H1 (cell line): ENCODE measurements around the gene NRP2. TPM values are rescaled to one million over a fixed set of nuclear protein-coding genes. Genes with fewer than 3 reads are reported as not detected.

ENCODE experiments used
- CTCF ChIA-PET: fragments of 300-600 bp; sonication (Branson Sonifier 250); formaldehyde crosslinking; loops from one replicate; lab custom pipeline; 2021; ENCODE audit not compliant: partially characterized antibody; lab: Charles Lee
- POLR2A ChIA-PET: fragments of 300-600 bp; sonication (Branson Sonifier 250); formaldehyde crosslinking; loops from one replicate; lab custom pipeline; 2021; ENCODE audit warnings: inconsistent platforms; ENCODE audit not compliant: partially characterized antibody; lab: Charles Lee
- DNase-seq, 2 experiments: peaks; one replicate each; pipeline versions ENCODE4 v3.0.0 to v3.0.0-alpha.2; 2010 to 2022; ENCODE audit warnings: low spot score in 2 of 2, low read depth in 1 of 2, mixed read lengths in 1 of 2
- FAIRE-seq: peaks from 2 replicates; lab custom pipeline; 2011; peaks lifted over from hg19 to GRCh38; lab: Jason Lieb, UNC
- H2AFZ ChIP-seq: 2 replicates; pipeline ENCODE4 v1.8.1; 2012; ENCODE audit warnings: low read length, inconsistent platforms
- H2AK5ac ChIP-seq: 2 replicates; pipeline ENCODE4 v1.6.1; 2013; ENCODE audit warnings: low read depth, low read length
- H2BK120ac ChIP-seq: replicated peaks from 2 replicates; pipeline ENCODE3; 2013; ENCODE audit warnings: low read depth, low read length, inconsistent platforms
- H2BK12ac ChIP-seq: 2 replicates; pipeline ENCODE4 v1.6.1; 2013; ENCODE audit warnings: low read depth, low read length
- H2BK15ac ChIP-seq: 2 replicates; pipeline ENCODE4 v1.6.1; 2013; ENCODE audit warnings: low read length
- H2BK20ac ChIP-seq: 2 replicates; pipeline ENCODE4 v1.6.1; 2013; ENCODE audit warnings: low read length
- H2BK5ac ChIP-seq: 2 replicates; pipeline ENCODE4 v1.6.1; 2013; ENCODE audit warnings: low read depth, low read length
- H3K14ac ChIP-seq: 2 replicates; pipeline ENCODE4 v1.6.1; 2013; ENCODE audit warnings: inconsistent platforms; ENCODE audit not compliant: insufficient read length
- H3K18ac ChIP-seq: 2 replicates; pipeline ENCODE4 v1.6.1; 2013; ENCODE audit warnings: low read length; ENCODE audit errors: extremely low read depth
- H3K23ac ChIP-seq: 2 replicates; pipeline ENCODE4 v1.6.1; 2013; ENCODE audit warnings: inconsistent platforms; ENCODE audit not compliant: insufficient read length
- H3K23me2 ChIP-seq: 2 replicates; pipeline ENCODE4 v1.6.1; 2013; ENCODE audit warnings: low read depth, low read length
- H3K27ac ChIP-seq: 2 replicates; pipeline ENCODE4 v1.6.1; 2011; ENCODE audit warnings: low read depth, low read length, inconsistent platforms
- H3K27me3 ChIP-seq, 4 experiments: replicated peaks in 1 of 4; 1 replicate in 1 of 4; 2 replicates in 3 of 4; pipeline versions ENCODE4 v1.6.1 to v1.8.1; 2011 to 2013; ENCODE audit warnings: low read length in 3 of 4, mild to moderate bottlenecking in 3 of 4, inconsistent platforms in 2 of 4, mixed read lengths in 2 of 4, moderate library complexity in 1 of 4; ENCODE audit not compliant: control insufficient read depth in 3 of 4, insufficient read depth in 3 of 4; ENCODE audit errors: extremely low read depth in 1 of 4
- H3K36me3 ChIP-seq, 4 experiments: 2 replicates each; pipeline versions ENCODE4 v1.6.1 to v1.8.1; 2011 to 2013; ENCODE audit warnings: mild to moderate bottlenecking in 4 of 4, low read length in 3 of 4, moderate library complexity in 2 of 4, control low read depth in 1 of 4, inconsistent platforms in 1 of 4; ENCODE audit not compliant: insufficient read depth in 4 of 4, control insufficient read depth in 2 of 4
- H3K4ac ChIP-seq: replicated peaks from 2 replicates; pipeline ENCODE3; 2013; ENCODE audit warnings: low read length, low read depth, mixed read lengths, inconsistent platforms; ENCODE audit not compliant: insufficient read length
- H3K4me1 ChIP-seq, 4 experiments: replicated peaks in 1 of 4; 1 replicate in 1 of 4; 2 replicates in 3 of 4; pipeline versions ENCODE4 v1.6.1 to v1.8.1; 2011 to 2013; ENCODE audit warnings: low read length in 3 of 4, inconsistent platforms in 2 of 4, mixed read lengths in 1 of 4; ENCODE audit not compliant: insufficient read depth in 4 of 4, control insufficient read depth in 3 of 4
- H3K4me2 ChIP-seq, 2 experiments: 2 replicates each; pipeline versions ENCODE4 v1.6.1 to v1.8.1; 2011 to 2013; ENCODE audit warnings: low read depth in 2 of 2, low read length in 2 of 2, control low read depth in 1 of 2, inconsistent platforms in 1 of 2, mild to moderate bottlenecking in 1 of 2; ENCODE audit not compliant: insufficient read depth in 1 of 2
- H3K4me3 ChIP-seq, 4 experiments: fragments of 200-600, 300-600 bp in 1 of 4; sonication (generic), shearing (Covaris generic), sonication (Bioruptor Twin) in 1 of 4; 2 replicates each; pipeline versions ENCODE4 v1.5.1 to v1.8.1; 2011 to 2016; ENCODE audit warnings: low read length in 4 of 4, low read depth in 3 of 4, control low read depth in 2 of 4, inconsistent platforms in 2 of 4, mild to moderate bottlenecking in 2 of 4, mixed read lengths in 1 of 4, moderate library complexity in 1 of 4; ENCODE audit not compliant: insufficient read depth in 2 of 4; ENCODE audit errors: extremely low read depth in 1 of 4
- H3K56ac ChIP-seq: replicated peaks from 2 replicates; pipeline ENCODE3; 2013; ENCODE audit warnings: low read depth, mild to moderate bottlenecking, mixed read lengths, low read length, inconsistent platforms; ENCODE audit not compliant: insufficient read length
- H3K79me1 ChIP-seq: 2 replicates; pipeline ENCODE4 v1.6.1; 2013; ENCODE audit warnings: low read depth, low read length, control low read depth
- H3K79me2 ChIP-seq, 2 experiments: 2 replicates each; pipeline versions ENCODE4 v1.6.1 to v1.8.1; 2012 to 2013; ENCODE audit warnings: low read length in 2 of 2, mild to moderate bottlenecking in 2 of 2, inconsistent platforms in 1 of 2; ENCODE audit not compliant: insufficient read depth in 2 of 2, control insufficient read depth in 1 of 2
- H3K9ac ChIP-seq, 4 experiments: replicated peaks in 1 of 4; 1 replicate in 1 of 4; 2 replicates in 3 of 4; pipeline versions ENCODE4 v1.6.1 to v1.8.1; 2011 to 2013; ENCODE audit warnings: low read depth in 3 of 4, low read length in 3 of 4, control low read depth in 2 of 4, mild to moderate bottlenecking in 2 of 4, moderate library complexity in 2 of 4, inconsistent platforms in 1 of 4; ENCODE audit errors: extremely low read depth in 1 of 4
- H3K9me3 ChIP-seq, 2 experiments: 2 replicates each; pipeline versions ENCODE4 v1.6.1 to v1.8.1; 2012 to 2013; ENCODE audit warnings: mild to moderate bottlenecking in 2 of 2, moderate library complexity in 2 of 2, control low read depth in 1 of 2, inconsistent platforms in 1 of 2, low read depth in 1 of 2, low read length in 1 of 2, mixed read lengths in 1 of 2; ENCODE audit not compliant: insufficient read depth in 2 of 2
- H4K20me1 ChIP-seq, 2 experiments: replicated peaks in 1 of 2; 2 replicates each; pipeline versions ENCODE3 to v1.8.1; 2011 to 2013; ENCODE audit warnings: inconsistent platforms in 2 of 2, low read length in 2 of 2, mild to moderate bottlenecking in 1 of 2; ENCODE audit not compliant: insufficient read depth in 2 of 2, control insufficient read depth in 1 of 2
- H4K5ac ChIP-seq: 2 replicates; pipeline ENCODE4 v1.6.1; 2013; ENCODE audit warnings: low read length, low read depth, mixed read lengths, inconsistent platforms; ENCODE audit not compliant: insufficient read length
- H4K8ac ChIP-seq: 2 replicates; pipeline ENCODE4 v1.8.0; 2013; ENCODE audit warnings: mild to moderate bottlenecking, moderate library complexity, low read length, inconsistent platforms; ENCODE audit not compliant: insufficient read depth; ENCODE audit errors: extremely low read depth
- H4K91ac ChIP-seq: replicated peaks from 2 replicates; pipeline ENCODE3; 2013; ENCODE audit warnings: low read length, mixed read lengths, inconsistent platforms; ENCODE audit not compliant: insufficient read length
- BRCA1 ChIP-seq: IDR thresholded peaks from 2 replicates; pipeline ENCODE4 v1.6.1; 2012; ENCODE audit warnings: low read depth, low read length, improper control_type of control experiment
- CBX5 ChIP-seq: fragments of 300-800, 300-1000 bp; sonication (generic); IDR thresholded peaks from 2 replicates; pipeline ENCODE4 v1.7.1; 2016; ENCODE audit warnings: antibody characterized with exemption, low read length, low read depth
- FOSL1 ChIP-seq: IDR thresholded peaks from 2 replicates; pipeline ENCODE4 v1.6.1; 2011; ENCODE audit warnings: mild to moderate bottlenecking, low read depth, low read length, moderate library complexity; ENCODE audit not compliant: insufficient read depth
- GTF2F1 ChIP-seq: IDR thresholded peaks from 2 replicates; pipeline ENCODE4 v1.6.1; 2012; ENCODE audit warnings: low read depth, low read length, improper control_type of control experiment, borderline replicate concordance
- POLR2AphosphoS5 ChIP-seq: IDR thresholded peaks from 2 replicates; pipeline ENCODE4 v1.6.1; 2011; ENCODE audit warnings: low read depth, low read length
- RBBP5 ChIP-seq: IDR thresholded peaks from 2 replicates; pipeline ENCODE4 v1.7.1; 2012; ENCODE audit warnings: low read depth, mild to moderate bottlenecking, inconsistent platforms, low read length, moderate library complexity, borderline replicate concordance
- SIN3A ChIP-seq, 2 experiments: IDR thresholded peaks in 1 of 2; conservative IDR thresholded peaks in 1 of 2; 2 replicates each; pipeline ENCODE4 v1.6.1; 2011 to 2012; ENCODE audit warnings: low read length in 2 of 2, improper control_type of control experiment in 1 of 2, low read depth in 1 of 2, mild to moderate bottlenecking in 1 of 2
- SIRT6 ChIP-seq: IDR thresholded peaks from one replicate; pipeline ENCODE4 v1.7.1; 2012; ENCODE audit warnings: low read length, inconsistent platforms
- SRF ChIP-seq: IDR thresholded peaks from 2 replicates; pipeline ENCODE4 v1.6.1; 2011; ENCODE audit warnings: mild to moderate bottlenecking, low read depth, low read length, moderate library complexity
- TCF12 ChIP-seq: IDR thresholded peaks from 2 replicates; pipeline ENCODE4 v1.6.1; 2011; ENCODE audit warnings: low read depth, mild to moderate bottlenecking, low read length
- USF2 ChIP-seq: IDR thresholded peaks from 2 replicates; pipeline ENCODE4 v1.6.1; 2011; ENCODE audit warnings: low read length, improper control_type of control experiment
- YY1 ChIP-seq: IDR thresholded peaks from 2 replicates; pipeline ENCODE4 v1.6.1; 2011; ENCODE audit warnings: low read depth, mild to moderate bottlenecking, low read length
- WGBS, 2 experiments: shearing (Covaris generic) in 1 of 2; methylation state at CpG; one replicate each; pipeline versions ENCODE4 v1.1.6 to v1.1.7; 2013 to 2015; ENCODE audit warnings: low lambda C conversion rate in 2 of 2, mixed read lengths in 2 of 2, inconsistent platforms in 1 of 2, low coverage in 1 of 2, missing lambda C conversion rate in 1 of 2; ENCODE audit not compliant: insufficient replicate concordance in 2 of 2, insufficient coverage in 1 of 2, insufficient read length in 1 of 2; ENCODE audit errors: extremely low coverage in 1 of 2, missing lambda C conversion rate in 1 of 2; 5-methylcytosine and 5-hydroxymethylcytosine counted together
- polyA plus RNA-seq, 7 experiments: library from polyadenylated mRNA; depleted of rRNA in 3 of 7; stranded (reverse) in 5 of 7; unstranded in 2 of 7; fragments of >200 nt in 5 of 7; fragments of 200-250 nt in 2 of 7; gene quantifications; 1 replicate in 5 of 7; 2 replicates in 1 of 7; 4 replicates in 1 of 7; pipeline versions ENCODE4 v1.2.1 to v1.2.3, GENCODE V29; 2011 to 2013; ENCODE audit warnings: missing spikeins in 2 of 7, mixed read lengths in 2 of 7
- total RNA-seq: library from RNA; stranded (reverse); fragmentation: NEBNext Ultra II Directional; extraction: Animal tissue kit (Norgen Biotek cat#: 25700); gene quantifications from 2 replicates; pipeline ENCODE4 v1.2.1, GENCODE V29; 2021

The NRP2 gene
- total and polyA plus RNA-seq, 2 of the 8 experiments (the other 6 are each of a cell fraction or from before 2014, with no cell fraction given) = 32.0 to 37.8 TPM

GRCh38 chr2:205722283-205722918 lies 40.1 kb downstream of the NRP2 start:
- no peak overlapping the region for H3K4me3 ChIP-seq
- no peak overlapping the region; the same call in 1 of the 2 replicates for H2BK12ac ChIP-seq
- H2AFZ ChIP-seq = no peak overlapping the region
- H4K5ac ChIP-seq = no peak overlapping the region
- no peaks in the 10 kb centered on the region for H3K79me1 ChIP-seq
- no peaks in the 10 kb centered on the region for H3K79me2 ChIP-seq
- H3K27me3 ChIP-seq = no peaks in the 10 kb centered on the region
- no peak overlapping the region for H4K8ac ChIP-seq
- no peaks in the 10 kb centered on the region for H3K9me3 ChIP-seq
- H3K56ac ChIP-seq = no peak overlapping the region
- POLR2A ChIA-PET = interaction anchor here (0.6 to 2.8 kb wide), 4 partner anchors 11 to 336 kb away, joined by 3 to 11 read pairs (median 5); partner anchors contain the start of gene NRP2
- peak overlapping the region; percentile 22 for H4K91ac ChIP-seq
- no peak overlapping the region for H2BK5ac ChIP-seq
- H3K23me2 ChIP-seq = no peaks in the 10 kb centered on the region
- DNase-seq = no peak
- no peak overlapping the region for H3K9ac ChIP-seq
- peaks cover 10 to 43% (median 31%) of the 10 kb centered on the region in 4 experiments for H3K36me3 ChIP-seq
- 87% methylated on average over 4 of the region's 4 CpGs; no CpG with 5 or more reads in 1 of the 2 experiments for WGBS, 2 experiments
- H2BK120ac ChIP-seq = peak overlapping the region; percentile 36
- peak overlapping the region; percentile 34; the same call in 1 of the 2 replicates for H3K18ac ChIP-seq
- no peak overlapping the region for H3K14ac ChIP-seq
- H2AK5ac ChIP-seq = no peak overlapping the region
- H3K23ac ChIP-seq = no peak overlapping the region
- H3K27ac ChIP-seq = no peak overlapping the region
- H3K4ac ChIP-seq = no peak overlapping the region
- no peak for FAIRE-seq
- H3K4me2 ChIP-seq = no peak overlapping the region
- H3K4me1 ChIP-seq = peaks cover 12 to 24% (median 21%) of the 10 kb centered on the region in 4 experiments
- H2BK20ac ChIP-seq = no peak overlapping the region
- no peak overlapping the region for H2BK15ac ChIP-seq
- H4K20me1 ChIP-seq = no peaks in the 10 kb centered on the region
- CTCF ChIA-PET = interaction anchor here (0.6 to 7.4 kb wide), 14 partner anchors 11 to 1607 kb away, joined by 3 to 82 read pairs (median 6); no protein-coding TSS in a partner anchor
- TF ChIP-seq USF2 (no peak), TCF12 (no peak), BRCA1 (no peak), SRF (no peak), SIN3A (conservative IDR thresholded peaks at IDR 0.05 in 1 of 2, IDR thresholded peaks at IDR 0.05 in 1 of 2; ENCODE audit: low read depth in 1 of 2, low read length in 2 of 2) (no peak), POLR2AphosphoS5 (no peak), CBX5 (no peak), YY1 (no peak), FOSL1 (no peak), GTF2F1 (no peak), SIRT6 (no peak), RBBP5 (no peak)
